NCI-H82 treated with DMSO at 0.1 percent for 48 hours (cell line): ENCODE data around the gene SKIL.
A peak's percentile ranks its signal among the peaks of the same experiment; 100 is the strongest.

ENCODE experiments used
- DNase-seq: peaks from one replicate; lab custom pipeline; 2025; ENCODE audit not compliant: unreplicated experiment; lab: John Stamatoyannopoulos, UW

The SKIL gene

DNA sequence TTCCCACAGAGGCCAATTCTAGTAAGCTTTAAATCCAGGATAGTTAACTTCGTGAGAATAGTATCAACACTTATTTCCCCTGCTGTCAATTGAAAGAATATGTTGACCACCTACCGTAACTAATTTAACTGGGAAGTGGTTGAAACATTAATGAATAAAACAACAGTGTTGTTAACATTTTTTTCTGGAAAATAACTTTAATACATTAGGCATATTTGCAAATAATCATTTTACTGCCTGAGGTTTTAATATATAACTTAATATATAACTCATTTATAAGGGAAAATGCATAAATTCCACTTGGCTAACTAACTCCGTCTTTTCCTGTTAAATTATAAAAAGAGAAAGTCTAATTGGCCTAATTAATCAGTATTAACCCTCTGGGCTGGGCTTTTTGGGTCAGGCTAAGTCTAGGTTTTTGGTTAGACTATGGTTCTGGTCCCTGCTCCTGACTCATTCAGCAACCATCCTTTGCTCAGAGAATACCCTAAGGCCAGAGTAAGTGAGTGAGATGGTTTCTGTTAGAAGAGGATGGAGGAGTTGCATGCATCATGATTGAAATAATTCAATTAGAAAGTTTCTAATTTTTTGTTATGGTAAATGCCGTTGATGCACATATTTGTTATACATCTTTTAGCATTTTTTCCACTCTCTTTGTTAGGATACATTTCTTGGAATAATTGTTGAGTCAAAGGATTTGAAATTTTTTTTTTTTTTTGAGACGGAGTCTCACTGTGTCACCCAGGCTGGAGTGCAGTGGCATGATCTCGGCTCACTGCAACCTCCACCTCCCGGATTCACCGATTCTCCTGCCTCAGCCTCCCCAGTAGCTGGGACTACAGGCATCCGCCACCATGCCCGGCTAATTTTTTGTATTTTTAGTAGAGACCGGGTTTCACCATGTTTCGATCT lies 10.8 kb upstream of the SKIL start:
- DNase-seq: no peak

GRCh38 chr3:170350515-170351413 lies 6.8 kb upstream of the SKIL start:
- no peak for DNase-seq

GRCh38 chr3:170352936-170353335 lies 4.6 kb upstream of the SKIL start:
- no peak for DNase-seq

DNA sequence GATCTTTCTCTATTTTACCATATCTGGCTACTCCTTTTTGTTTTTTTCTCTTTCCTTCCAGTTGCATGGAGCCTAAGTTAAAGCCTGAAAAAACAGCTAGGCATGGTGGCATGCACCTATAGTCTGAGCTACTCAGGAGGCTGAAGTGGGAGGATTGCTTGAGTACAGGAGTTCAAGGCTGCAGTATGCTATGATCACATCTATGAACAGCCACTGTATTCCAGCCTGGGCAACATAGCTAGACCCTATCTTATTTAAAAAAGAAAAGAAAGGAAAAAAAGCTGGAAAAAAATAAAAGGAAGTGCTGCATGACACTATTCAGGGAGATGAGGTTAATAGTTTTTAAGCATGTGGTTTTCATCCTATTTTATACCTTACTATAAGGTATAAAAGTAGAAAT lies 4.0 kb upstream of the SKIL start:
- no peak for DNase-seq

DNA sequence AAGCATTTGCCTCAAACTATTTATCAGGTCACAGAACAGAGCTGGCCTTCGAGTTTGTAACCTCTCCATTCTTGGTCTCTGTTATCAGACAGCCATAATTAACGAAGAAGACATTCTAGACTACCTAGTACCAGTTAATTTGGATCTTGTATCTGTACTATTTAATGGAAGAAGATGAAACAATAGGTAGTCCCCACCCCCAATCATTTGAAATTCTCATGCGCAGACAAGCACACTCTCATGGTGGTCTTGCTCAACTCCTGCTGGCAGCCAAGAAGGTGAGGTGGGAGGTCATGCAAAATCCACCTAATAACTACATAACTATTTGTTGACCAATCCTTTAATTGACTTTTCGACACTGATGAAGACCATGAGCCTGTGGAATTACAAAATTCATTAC lies 2.8 kb upstream of the SKIL start:
- no peak for DNase-seq

GRCh38 chr3:170355738-170356595 lies 1.5 kb upstream of the SKIL start:
- DNase-seq: peak; percentile 70

GRCh38 chr3:170356596-170357175 lies 829 bp upstream of the SKIL start:
- DNase-seq: peak; percentile 80

- DNase-seq: peak; percentile 51
Observed at GRCh38 chr3:170358042-170359010, 811 bp downstream of the SKIL start.

DNA sequence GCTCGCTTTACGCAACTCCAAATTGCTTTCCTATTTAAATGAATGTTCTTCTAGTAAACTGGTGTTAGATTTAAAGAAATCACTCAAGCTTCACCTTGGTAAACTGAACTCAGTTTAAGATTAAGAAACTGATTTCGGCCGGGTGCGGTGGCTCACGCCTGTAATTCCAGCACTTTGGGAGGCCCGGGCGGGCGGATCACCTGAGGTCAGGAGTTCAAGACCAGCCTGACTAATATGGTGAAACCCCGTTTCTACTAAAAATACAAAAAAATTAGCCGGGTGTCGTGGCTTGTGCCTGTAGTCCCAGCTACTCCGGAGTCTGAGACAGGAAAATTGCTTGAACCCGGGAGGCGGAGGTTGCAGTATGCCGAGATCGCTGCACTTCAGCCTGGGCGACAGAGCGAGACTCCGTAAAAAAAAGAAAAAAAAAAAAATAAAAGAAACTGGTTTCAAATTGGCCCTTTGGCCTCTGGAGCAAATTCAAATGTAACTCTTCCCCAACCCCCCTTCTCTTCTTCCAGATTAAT lies 1.7 kb downstream of the SKIL start:
- DNase-seq: no peak

DNA sequence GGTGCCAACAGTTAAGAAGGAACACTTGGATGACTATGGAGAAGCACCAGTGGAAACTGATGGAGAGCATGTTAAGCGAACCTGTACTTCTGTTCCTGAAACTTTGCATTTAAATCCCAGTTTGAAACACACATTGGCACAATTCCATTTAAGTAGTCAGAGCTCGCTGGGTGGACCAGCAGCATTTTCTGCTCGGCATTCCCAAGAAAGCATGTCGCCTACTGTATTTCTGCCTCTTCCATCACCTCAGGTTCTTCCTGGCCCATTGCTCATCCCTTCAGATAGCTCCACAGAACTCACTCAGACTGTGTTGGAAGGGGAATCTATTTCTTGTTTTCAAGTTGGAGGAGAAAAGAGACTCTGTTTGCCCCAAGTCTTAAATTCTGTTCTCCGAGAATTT lies 3.0 kb downstream of the SKIL start:
- no peak for DNase-seq

DNA sequence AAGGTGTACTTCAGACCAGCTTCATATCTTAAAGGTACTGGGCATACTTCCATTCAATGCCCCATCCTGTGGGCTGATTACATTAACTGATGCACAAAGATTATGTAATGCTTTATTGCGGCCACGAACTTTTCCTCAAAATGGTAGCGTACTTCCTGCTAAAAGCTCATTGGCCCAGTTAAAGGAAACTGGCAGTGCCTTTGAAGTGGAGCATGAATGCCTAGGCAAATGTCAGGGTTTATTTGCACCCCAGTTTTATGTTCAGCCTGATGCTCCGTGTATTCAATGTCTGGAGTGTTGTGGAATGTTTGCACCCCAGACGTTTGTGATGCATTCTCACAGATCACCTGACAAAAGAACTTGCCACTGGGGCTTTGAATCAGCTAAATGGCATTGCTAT lies 3.4 kb downstream of the SKIL start:
- DNase-seq: no peak

DNA sequence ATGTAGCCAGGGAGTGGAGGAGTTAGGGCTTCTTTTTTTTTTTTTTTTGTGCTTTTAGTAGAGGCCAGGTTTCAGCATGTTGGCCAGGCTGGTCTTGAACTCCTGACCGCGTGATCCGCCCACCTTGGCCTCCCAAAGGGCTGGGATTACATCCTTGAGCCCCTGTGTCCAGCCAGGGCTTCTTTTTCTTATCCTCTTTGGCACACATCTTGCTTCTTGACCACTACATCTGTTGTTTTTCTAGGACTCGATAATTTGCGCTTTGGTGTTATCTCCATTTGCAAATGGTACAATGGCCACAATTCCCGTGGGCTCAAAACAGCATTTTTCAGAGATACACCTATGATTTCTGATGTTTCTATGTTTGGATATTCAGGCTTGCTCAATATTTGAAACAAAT lies 4.2 kb downstream of the SKIL start:
- DNase-seq: no peak

- DNase-seq: no peak
Observed at GRCh38 chr3:170363471-170363994, 6.0 kb downstream of the SKIL start.

DNA sequence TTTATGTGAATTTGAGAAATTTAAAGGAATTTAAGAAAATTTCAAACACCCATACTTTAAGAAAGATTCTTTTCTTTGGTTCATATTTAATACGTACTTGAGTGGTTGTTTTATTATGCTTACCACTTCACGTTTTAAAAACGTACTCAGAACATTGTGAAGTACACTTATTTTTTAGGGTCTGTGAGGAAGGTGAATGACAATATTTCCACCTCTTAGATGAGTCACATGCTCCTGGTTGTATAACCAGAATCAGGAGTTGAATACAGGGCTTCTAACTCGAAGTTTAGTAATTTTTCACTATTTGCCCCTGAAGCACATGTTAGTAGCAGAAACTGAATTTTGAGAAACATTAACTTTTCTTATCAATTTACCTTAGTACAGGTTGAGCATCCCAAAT lies 7.5 kb downstream of the SKIL start:
- no peak for DNase-seq

GRCh38 chr3:170367797-170368196 lies 10.3 kb downstream of the SKIL start:
- no peak for DNase-seq

- no peak for DNase-seq
Observed at GRCh38 chr3:170368921-170369320, 11.4 kb downstream of the SKIL start.

GRCh38 chr3:170372190-170372879 lies 14.8 kb downstream of the SKIL start:
- DNase-seq: no peak

DNA sequence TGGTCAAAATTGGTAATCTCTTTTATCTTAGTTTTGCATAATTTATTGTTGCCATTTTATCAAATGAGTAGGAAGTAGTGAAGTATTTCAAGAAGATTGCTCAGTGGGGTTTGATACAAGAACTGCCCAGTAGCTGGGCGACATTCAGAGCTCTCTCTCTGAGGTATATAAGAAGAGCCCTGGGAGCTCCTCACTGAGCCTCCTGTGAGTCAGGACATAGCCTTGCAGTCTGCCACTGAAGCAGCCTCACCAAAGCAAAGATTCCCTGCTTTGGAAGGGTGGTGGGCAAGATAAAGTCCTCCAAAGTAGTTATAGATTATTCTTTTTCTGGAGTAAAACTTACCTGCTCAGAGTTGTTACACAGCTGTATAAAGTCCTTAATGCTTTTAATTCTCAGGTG lies 26.1 kb downstream of the SKIL start:
- no peak for DNase-seq
